Endothelial cell of umbilical vein (primary cell): ENCODE measurements around the gene GLI3.

Experiments used
- EZH2 ChIP-seq: IDR thresholded peaks from 2 replicates; pipeline ENCODE4 v1.6.1; 2012; ENCODE audit warnings: borderline replicate concordance, low read depth, mild to moderate bottlenecking, moderate library complexity, low read length, inconsistent platforms; ENCODE audit not compliant: severe bottlenecking
- FOS ChIP-seq: IDR thresholded peaks from 2 replicates; pipeline ENCODE4 v1.6.1; 2011; ENCODE audit warnings: mild to moderate bottlenecking, low read length, moderate library complexity, borderline replicate concordance; ENCODE audit not compliant: insufficient read depth
- GATA2 ChIP-seq: IDR thresholded peaks from 2 replicates; pipeline ENCODE4 v1.7.0; 2011; ENCODE audit warnings: low read depth, mild to moderate bottlenecking, moderate library complexity, mixed read lengths, low read length; ENCODE audit not compliant: insufficient read length, insufficient read depth
- POLR2A ChIP-seq: IDR thresholded peaks from 2 replicates; pipeline ENCODE4 v1.6.1; 2012; ENCODE audit warnings: low read depth, mild to moderate bottlenecking, control low read depth, low read length
- POLR2AphosphoS5 ChIP-seq: IDR thresholded peaks from 2 replicates; pipeline ENCODE4 v1.6.1; 2012; ENCODE audit warnings: low read depth, mild to moderate bottlenecking, control low read depth, low read length, moderate library complexity; ENCODE audit not compliant: insufficient read depth
- TF ChIP-seq, protein P1 (sequence below), 2 donors: IDR thresholded peaks; 1 replicate in 1 of 2; 2 replicates in 1 of 2; pipeline ENCODE4 v1.5.1; 2011; ENCODE audit warnings: low read length in 2 of 2, mild to moderate bottlenecking in 2 of 2, moderate library complexity in 2 of 2, control low read depth in 1 of 2, inconsistent platforms in 1 of 2, low read depth in 1 of 2; ENCODE audit not compliant: insufficient read depth in 1 of 2; ENCODE audit errors: extremely low read depth in 1 of 2
- TF ChIP-seq, protein P2 (sequence below): IDR thresholded peaks from 2 replicates; pipeline ENCODE4 v1.6.1; 2011; ENCODE audit not compliant: insufficient read depth, insufficient read length

DNA sequence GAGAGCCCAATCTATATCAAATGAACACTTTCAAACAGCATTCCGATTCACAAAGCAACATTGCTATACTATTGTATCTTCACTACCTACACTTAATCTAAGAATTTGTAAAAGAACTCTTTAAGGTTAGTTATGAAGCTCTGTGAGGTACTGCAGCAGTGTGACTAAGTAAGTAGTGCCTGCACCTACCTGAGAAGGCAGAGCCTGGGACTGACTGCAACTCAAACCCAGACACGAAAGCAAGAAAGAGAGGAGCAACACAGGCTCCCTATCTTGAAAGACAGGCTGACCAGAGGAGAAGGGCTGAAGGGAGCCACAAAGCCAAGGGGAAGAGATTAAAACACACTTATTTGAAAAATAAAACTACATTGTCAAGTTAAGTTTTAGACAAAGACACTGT lies 160.1 kb downstream of the GLI3 start:
- no peak for TF ChIP-seq POLR2A
- TF ChIP-seq, protein P1, sequence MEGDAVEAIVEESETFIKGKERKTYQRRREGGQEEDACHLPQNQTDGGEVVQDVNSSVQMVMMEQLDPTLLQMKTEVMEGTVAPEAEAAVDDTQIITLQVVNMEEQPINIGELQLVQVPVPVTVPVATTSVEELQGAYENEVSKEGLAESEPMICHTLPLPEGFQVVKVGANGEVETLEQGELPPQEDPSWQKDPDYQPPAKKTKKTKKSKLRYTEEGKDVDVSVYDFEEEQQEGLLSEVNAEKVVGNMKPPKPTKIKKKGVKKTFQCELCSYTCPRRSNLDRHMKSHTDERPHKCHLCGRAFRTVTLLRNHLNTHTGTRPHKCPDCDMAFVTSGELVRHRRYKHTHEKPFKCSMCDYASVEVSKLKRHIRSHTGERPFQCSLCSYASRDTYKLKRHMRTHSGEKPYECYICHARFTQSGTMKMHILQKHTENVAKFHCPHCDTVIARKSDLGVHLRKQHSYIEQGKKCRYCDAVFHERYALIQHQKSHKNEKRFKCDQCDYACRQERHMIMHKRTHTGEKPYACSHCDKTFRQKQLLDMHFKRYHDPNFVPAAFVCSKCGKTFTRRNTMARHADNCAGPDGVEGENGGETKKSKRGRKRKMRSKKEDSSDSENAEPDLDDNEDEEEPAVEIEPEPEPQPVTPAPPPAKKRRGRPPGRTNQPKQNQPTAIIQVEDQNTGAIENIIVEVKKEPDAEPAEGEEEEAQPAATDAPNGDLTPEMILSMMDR (IDR thresholded peaks at IDR 0.05; ENCODE audit: extremely low read depth in 1 of 2, insufficient read depth in 1 of 2, low read depth in 1 of 2, low read length in 2 of 2), result no peak
- TF ChIP-seq, protein P2, sequence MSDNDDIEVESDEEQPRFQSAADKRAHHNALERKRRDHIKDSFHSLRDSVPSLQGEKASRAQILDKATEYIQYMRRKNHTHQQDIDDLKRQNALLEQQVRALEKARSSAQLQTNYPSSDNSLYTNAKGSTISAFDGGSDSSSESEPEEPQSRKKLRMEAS, result no peak
- no peak for TF ChIP-seq EZH2
- TF ChIP-seq GATA2, result no peak
- TF ChIP-seq POLR2AphosphoS5, result no peak
- TF ChIP-seq FOS, result no peak
